ENCODE measurements around the gene PDE1A.

Gene PDE1A

GRCh38 chr2:182291296-182291695 is 135.5 kb downstream of the PDE1A start:
- Histone ChIP-seq H3K27ac (ENCODE audit: extremely low read depth, low read depth, low read length) (no peak overlapping the region), H3K4me3 (ENCODE audit: low read depth, low read length) (no peak overlapping the region), H3K36me3 (ENCODE audit: control insufficient read depth in 2 of 2, insufficient read depth in 1 of 2, low read length in 2 of 2) (no peaks in the 10 kb centered on the region), H3K4me1 (ENCODE audit: control insufficient read depth, insufficient read depth, low read length) (no peaks in the 10 kb centered on the region), H3K9me3 (ENCODE audit: control insufficient read depth, insufficient read depth, low read depth, low read length) (no peaks in the 10 kb centered on the region)
- ChIA-PET POLR2A (no interaction called here), CTCF (no interaction called here)
- TF ChIP-seq ZBTB26 (tag by site-specific recombination; optimal IDR thresholded peaks at IDR 0.05) (no peak), PRDM4 (tag by site-specific recombination; IDR thresholded peaks at IDR 0.05) (no peak), SCRT1 (tag by site-specific recombination; IDR thresholded peaks at IDR 0.05; ENCODE audit: borderline replicate concordance) (no peak), GLIS1 (tag by site-specific recombination; IDR thresholded peaks at IDR 0.05) (no peak), GLI2 (tag by site-specific recombination; IDR thresholded peaks at IDR 0.05; ENCODE audit: borderline replicate concordance, low read depth) (no peak), KLF10 (tag by site-specific recombination; IDR thresholded peaks at IDR 0.05) (no peak), ZNF2 (tag by site-specific recombination; IDR thresholded peaks at IDR 0.05) (no peak), ZNF239 (tag by site-specific recombination; IDR thresholded peaks at IDR 0.05) (no peak), ZNF76 (tag by site-specific recombination; IDR thresholded peaks at IDR 0.05; ENCODE audit: borderline replicate concordance, low read depth) (no peak), ZNF514 (tag by site-specific recombination; IDR thresholded peaks at IDR 0.05) (no peak), ZBTB20 (tag by site-specific recombination; IDR thresholded peaks at IDR 0.05) (no peak), ZSCAN30 (tag by site-specific recombination; IDR thresholded peaks at IDR 0.05) (no peak), ZNF23 (tag by site-specific recombination; IDR thresholded peaks at IDR 0.05; ENCODE audit: borderline replicate concordance) (no peak), SP3 (tag by site-specific recombination; IDR thresholded peaks at IDR 0.05) (no peak), ZNF37A (tag by site-specific recombination; IDR thresholded peaks at IDR 0.05) (no peak), ZBTB44 (tag by site-specific recombination; IDR thresholded peaks at IDR 0.05) (no peak), ZNF785 (tag by site-specific recombination; IDR thresholded peaks at IDR 0.05) (no peak), ZNF530 (tag by site-specific recombination; IDR thresholded peaks at IDR 0.05; ENCODE audit: low read depth) (no peak)
- TF ChIP-seq, protein P1, sequence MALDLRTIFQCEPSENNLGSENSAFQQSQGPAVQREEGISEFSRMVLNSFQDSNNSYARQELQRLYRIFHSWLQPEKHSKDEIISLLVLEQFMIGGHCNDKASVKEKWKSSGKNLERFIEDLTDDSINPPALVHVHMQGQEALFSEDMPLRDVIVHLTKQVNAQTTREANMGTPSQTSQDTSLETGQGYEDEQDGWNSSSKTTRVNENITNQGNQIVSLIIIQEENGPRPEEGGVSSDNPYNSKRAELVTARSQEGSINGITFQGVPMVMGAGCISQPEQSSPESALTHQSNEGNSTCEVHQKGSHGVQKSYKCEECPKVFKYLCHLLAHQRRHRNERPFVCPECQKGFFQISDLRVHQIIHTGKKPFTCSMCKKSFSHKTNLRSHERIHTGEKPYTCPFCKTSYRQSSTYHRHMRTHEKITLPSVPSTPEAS (tag by site-specific recombination; IDR thresholded peaks at IDR 0.05), result no peak

DNA sequence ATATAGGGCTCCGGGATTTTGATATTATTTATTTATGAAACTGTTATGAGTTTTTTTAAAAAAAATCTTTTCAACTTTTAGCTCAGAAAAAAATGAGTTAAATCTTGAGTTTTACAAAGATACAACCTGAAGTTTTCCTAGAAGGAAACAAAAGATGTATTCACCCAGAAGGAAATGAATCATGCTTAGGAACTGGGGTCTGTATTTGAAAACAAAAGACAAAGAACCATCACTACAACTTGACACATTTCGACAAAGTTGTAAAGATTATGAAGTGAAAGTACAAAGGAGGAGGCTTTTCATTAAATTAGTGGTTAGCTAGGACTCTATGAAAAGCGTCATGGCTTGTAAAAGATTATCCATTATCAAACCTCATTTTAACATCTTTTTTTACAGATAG is 143.3 kb downstream of the PDE1A start:
- H3K27ac ChIP-seq (ENCODE audit: extremely low read depth, low read depth, low read length), result no peak overlapping the region
- H3K9me3 ChIP-seq (ENCODE audit: control insufficient read depth, insufficient read depth, low read depth, low read length), result no peaks in the 10 kb centered on the region
- no peak overlapping the region for H3K4me3 ChIP-seq (ENCODE audit: low read depth, low read length)
- H3K36me3 ChIP-seq (ENCODE audit: control insufficient read depth in 2 of 2, insufficient read depth in 1 of 2, low read length in 2 of 2), result no peaks in the 10 kb centered on the region
- ChIA-PET CTCF (interaction anchor here (0.5 to 1.2 kb wide), 3 partner anchors 15 to 98 kb away, joined by 3 to 6 read pairs (median 3); no protein-coding TSS in a partner anchor), POLR2A (no interaction called here)
- no peaks in the 10 kb centered on the region for H3K4me1 ChIP-seq (ENCODE audit: control insufficient read depth, insufficient read depth, low read length)
- TF ChIP-seq ZNF561 (tag by site-specific recombination; IDR thresholded peaks at IDR 0.05; ENCODE audit: borderline replicate concordance) (no peak), ZFHX2 (tag by site-specific recombination; conservative IDR thresholded peaks at IDR 0.05) (no peak), SCRT1 (tag by site-specific recombination; IDR thresholded peaks at IDR 0.05; ENCODE audit: borderline replicate concordance) (no peak), ZNF155 (tag by site-specific recombination; IDR thresholded peaks at IDR 0.05) (no peak), ZNF324 (tag by site-specific recombination; IDR thresholded peaks at IDR 0.05) (no peak), ZNF610 (tag by site-specific recombination; IDR thresholded peaks at IDR 0.05; ENCODE audit: borderline replicate concordance) (no peak), ZNF354C (tag by site-specific recombination; IDR thresholded peaks at IDR 0.05; ENCODE audit: borderline replicate concordance, low read depth) (no peak), GFI1B (tag by site-specific recombination; IDR thresholded peaks at IDR 0.05) (no peak), ZNF169 (tag by site-specific recombination; IDR thresholded peaks at IDR 0.05) (no peak)
- TF ChIP-seq, protein P2, sequence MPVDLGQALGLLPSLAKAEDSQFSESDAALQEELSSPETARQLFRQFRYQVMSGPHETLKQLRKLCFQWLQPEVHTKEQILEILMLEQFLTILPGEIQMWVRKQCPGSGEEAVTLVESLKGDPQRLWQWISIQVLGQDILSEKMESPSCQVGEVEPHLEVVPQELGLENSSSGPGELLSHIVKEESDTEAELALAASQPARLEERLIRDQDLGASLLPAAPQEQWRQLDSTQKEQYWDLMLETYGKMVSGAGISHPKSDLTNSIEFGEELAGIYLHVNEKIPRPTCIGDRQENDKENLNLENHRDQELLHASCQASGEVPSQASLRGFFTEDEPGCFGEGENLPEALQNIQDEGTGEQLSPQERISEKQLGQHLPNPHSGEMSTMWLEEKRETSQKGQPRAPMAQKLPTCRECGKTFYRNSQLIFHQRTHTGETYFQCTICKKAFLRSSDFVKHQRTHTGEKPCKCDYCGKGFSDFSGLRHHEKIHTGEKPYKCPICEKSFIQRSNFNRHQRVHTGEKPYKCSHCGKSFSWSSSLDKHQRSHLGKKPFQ (tag by site-specific recombination; IDR thresholded peaks at IDR 0.05), result no peak
